Measurements from ENCODE around the gene CYB5R3.

Gene CYB5R3

DNA sequence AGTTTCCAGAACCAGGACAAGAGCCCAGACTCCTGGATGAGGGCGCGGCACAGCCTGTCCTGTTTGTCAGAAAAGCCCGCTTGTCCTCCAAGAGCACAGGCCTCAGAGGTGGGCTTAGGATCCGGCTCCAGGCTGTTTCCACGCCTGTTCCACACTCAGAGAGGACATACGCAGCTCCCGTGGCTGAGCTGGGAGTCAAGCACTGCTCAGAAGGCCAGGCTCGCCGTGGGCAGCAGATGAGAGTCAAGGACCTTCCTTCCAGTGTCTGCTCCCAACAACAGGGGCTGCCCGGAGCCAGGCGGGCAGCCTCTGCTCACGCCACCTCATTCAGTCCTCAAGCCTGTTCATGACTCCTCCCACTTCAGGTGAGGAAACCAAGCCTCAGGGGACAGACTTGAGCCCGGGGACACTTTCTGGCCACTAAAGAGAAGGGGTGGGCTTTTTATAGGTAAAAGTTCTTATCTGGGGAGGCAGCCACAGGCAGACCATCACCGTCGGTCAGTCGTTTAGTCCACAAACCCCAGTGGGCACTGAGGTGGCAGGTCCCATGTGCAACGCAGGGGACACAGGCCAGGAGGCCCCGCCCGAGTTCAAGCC is 3.8 kb downstream of the CYB5R3 start:
- DNase-seq (ENCODE audit: low spot score) = no peak

DNA sequence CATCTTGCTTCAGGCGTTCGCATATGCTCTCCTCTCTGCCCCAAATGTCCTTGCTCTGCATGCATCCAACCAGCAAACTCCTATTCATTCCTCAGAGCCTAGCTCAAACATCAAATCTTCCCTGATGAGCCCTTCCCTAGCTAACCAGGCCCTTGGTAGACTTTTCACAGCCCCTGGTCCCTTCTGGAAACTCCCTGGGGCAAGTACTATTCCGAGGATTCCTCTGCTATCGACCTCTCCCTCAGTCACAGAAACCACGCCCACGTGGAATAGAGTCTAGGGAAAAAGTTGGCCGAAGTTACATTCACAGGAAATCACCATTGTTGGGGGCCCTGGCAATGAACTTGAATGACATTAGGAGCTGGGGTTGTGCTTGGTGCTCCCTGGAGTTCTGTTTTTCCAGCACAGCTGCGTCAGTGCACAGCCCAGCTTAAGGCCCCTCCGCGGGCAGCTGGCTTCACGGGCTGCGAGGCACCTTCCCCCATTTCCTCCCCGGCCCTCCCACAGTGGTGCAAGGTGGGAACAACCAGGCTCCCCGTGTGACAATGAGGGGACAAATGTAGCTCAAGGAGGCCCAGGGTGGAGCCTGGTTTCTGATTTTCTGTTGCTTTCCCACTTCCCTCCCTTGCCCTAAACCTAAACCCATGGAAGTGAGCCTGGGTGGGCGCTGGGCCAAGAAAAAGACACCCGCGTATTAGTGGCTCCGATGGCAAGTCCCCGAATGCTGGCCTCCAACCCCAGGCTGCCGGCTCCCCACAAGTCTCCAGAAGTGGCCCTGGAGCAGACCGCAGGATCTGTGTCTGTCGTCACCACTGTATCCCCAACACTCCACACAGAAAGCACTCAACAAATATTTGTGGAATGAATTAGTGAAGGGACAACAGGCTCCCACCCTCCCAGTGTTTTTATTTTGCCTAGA is 4.5 kb downstream of the CYB5R3 start:
- no peak for DNase-seq (ENCODE audit: low spot score)

DNA sequence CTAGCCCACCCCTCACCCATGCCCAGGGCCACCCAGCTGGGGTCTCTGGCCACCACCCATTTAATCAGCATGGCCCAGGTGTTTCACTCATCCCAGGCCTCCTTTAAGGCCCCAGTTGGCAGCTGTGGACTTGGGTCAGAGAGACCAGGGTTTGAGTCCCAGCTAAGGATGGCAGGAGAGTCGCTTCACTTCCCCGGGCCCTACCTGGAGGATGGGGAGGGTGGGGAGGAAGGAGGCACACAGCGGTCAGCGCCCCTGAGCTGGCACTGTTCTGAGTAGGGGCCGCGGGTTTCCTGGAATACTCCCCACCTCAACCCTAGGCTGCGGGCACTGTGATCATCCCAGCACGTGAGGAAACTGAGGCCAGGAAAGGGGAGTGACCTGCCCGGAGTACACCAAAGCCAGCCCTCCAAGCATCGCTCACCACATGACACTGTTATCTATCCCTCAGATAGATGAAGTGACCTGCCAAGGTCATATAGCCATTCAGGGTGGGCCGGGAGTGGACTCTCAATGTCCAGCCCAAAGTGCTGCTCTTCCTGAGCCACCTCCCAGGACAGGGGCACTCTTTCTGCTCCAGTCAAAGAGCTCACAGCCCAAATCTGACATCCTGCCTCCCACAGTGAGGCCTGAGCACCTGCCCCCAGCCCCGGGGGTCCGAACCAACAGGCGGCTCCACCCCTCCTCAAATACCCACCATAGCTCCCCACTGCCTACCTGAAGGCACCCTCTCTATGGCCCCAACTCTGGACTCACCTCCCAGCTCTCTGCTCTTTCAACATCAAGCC is 5.4 kb downstream of the CYB5R3 start:
- DNase-seq (ENCODE audit: low spot score) = no peak

DNA sequence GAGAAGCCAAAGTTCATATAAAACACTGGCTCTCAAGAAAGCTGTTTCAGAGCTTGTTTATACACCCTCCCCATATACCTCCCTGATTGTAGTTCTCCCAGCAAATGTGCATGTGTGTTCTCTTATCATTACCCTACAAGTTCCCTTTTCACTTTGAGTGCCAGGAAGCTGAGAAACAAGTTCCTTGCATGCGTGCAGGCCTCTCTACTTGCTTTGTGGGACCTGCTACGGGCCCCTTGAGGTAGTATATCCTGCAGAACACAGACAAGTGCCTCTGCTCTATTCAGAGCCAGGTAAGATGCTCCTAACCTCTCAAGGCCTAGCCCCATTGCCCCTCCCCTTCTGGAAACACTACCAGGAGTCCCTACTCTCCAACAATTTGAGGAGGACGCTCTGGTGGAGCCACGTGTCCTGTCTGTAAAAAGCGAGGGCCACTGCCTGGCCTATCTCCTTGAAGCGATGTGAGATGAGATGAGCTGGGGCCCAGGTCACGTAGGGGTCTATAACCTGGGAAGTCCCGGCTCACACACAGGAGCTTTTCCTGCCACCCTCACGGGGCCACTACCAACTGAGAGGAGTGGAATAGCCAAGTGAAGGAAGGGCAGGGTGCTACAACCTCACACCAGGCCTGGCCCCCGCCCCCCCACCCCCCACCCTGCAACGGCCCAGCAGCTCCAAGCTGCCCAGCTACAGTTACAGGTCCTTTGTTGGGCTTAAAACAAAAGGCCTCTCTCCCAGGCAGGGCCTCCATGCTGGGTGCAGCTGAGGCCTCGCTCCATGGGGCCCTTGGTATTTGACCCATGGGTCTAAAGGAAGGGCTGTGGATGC is 6.2 kb downstream of the CYB5R3 start:
- no peak for DNase-seq (ENCODE audit: low spot score)

DNA sequence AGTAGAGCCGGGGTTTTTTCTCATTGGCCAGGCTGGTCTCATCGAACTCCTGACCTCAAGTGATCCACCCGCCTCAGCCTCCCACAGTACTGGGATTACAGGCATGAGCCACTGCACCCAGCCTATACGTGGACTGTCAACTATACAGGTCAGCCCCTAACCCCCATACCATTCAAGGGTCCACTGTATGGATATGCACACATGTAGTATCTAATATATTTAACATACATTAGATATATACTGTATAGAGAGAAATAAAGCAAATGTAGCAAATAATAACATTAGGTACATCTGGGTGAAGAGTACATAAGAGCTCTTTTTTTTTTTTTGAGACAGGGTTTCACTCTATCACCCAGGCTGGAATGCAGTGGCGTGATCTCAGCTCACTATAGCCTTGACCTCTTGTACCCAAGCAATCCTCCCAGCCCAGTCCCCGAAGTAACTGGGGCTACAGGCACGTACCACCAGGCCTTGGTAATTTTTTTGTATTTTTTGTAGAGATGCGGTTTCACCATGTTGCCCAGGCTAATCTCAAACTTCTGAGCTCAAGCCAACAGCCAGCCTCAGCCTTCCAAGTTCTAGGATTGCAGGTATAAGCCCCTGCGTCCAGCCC is 7.3 kb downstream of the CYB5R3 start:
- no peak for DNase-seq (ENCODE audit: low spot score)

DNA sequence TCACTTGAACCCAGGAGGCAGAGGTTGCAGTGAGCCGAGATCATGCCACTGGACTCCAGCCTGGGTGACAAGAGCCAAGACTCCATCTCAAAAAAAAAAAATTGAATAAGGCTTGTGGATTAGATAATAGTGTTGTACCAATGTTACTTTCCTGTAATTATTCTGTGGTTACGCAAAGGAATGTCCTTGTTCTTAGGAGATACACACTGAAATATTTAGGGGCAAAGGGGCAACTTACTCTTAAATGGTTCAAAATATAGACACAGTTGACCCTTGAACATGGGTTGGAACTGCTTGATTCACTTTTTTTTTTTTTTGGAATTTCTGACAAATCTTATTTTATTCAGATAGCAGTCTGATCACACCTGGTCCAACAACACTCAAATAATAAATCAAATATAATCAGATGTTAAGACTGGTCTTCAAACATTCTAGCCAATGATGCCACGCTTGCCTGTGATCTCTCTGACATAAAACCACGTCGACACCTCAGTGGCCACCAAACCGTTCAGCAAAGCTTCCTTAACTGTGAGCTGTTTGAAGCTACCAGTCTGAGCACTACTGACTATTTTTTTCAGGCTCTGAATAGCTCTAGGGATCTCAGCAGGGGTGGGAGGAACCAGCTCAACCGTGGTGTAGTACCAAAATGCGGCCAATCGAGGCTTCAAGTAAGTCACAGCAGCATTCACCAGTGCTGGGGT is 9.5 kb downstream of the CYB5R3 start:
- DNase-seq (ENCODE audit: low spot score) = no peak

DNA sequence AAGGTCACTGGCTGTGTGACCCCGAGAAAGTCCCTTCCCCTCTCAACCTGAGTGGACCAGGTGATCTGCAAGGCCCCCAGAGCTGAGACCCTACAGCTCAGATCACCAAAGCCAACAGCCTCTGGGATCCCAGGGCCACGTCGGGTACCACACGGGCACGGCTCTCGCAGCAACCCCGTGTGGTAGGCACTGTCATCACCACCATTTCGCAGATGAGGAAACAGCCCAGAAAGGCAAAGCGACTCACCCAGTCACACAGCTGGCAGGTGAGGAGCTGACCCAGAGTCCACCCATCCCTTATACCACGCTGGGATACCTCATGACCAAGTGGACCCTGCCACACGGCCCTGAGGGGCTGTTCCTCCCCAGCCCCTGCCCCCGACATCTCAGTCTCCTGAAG is 11.6 kb downstream of the CYB5R3 start:
- no peak for DNase-seq (ENCODE audit: low spot score)

DNA sequence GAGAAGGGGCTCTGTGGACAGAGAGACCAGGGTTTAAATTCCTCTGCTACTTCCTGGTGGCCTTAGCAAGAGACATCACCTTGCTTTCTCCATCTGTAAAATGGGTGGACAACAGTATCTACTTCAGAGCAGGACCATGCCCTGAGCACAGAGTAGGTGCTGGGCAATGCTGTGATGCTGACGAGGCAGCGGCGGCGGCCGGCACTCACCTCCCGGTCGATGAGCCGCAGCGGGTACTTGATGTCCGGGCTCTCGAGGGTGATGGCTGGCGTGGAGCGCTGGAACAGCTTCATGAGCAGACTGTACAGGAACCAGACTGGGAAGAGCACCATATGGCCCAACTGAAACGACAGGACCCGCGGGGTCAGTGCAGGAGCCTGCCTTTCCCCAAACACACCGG is 12.7 kb downstream of the CYB5R3 start:
- no peak for DNase-seq (ENCODE audit: low spot score)

DNA sequence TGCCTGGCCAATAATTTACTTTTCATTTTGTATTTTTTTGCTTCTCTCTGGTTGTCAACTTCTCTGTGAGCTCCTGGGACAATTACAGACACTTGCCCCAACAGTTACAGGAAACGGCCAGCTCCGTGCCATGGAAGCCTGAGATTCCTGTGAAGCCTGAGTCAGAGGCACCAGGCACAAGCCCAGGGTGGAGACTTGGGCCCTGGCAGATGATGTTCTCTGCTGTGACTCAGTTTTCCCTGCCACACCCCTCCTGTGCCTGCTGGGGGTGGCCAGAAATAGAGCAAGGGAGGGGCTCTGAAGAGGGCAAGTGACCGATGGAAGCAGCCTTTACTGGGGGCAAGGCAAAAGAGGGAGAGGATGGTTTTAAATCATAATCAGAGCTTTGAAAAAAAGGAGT is 13.7 kb downstream of the CYB5R3 start:
- no peak for DNase-seq (ENCODE audit: low spot score)

DNA sequence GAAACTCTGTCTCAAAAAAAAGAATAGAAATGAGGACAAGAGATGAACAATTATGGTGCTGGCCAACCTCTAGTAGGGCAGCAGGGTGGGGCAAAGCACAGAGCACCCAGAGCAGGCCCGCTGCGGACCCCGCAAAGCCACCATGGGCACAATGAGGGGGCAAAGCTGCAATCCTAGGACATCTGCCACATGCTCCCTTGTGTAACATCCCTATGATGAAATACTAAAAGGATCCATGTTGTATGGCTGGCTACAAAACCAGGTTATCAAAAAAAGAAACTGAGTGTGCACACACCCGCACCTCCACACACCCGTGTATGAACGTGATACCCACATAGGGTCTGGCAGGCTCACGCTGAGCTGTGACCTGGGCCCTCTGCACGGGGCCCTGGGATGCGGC is 16.2 kb downstream of the CYB5R3 start:
- no peak for DNase-seq (ENCODE audit: low spot score)

DNA sequence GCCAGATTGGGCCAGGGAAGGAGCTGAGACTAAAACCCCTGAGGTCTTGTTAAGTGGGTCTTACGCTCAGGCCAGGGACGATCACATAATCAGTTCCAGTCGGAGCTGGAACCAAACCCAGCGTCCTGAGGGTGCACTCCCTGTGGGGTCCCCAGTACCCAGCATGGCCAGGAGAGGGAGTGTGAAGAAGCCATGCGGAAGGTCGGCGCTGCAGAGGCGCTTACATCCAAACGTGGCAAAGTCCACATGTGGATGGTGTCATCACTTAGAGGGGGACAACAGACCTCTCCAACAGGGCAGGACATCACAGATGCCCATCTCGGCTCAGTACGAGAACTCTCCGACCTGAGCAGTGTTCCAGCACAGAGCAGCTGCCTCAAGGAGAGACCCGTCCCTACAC is 17.1 kb downstream of the CYB5R3 start:
- no peak for DNase-seq (ENCODE audit: low spot score)

DNA sequence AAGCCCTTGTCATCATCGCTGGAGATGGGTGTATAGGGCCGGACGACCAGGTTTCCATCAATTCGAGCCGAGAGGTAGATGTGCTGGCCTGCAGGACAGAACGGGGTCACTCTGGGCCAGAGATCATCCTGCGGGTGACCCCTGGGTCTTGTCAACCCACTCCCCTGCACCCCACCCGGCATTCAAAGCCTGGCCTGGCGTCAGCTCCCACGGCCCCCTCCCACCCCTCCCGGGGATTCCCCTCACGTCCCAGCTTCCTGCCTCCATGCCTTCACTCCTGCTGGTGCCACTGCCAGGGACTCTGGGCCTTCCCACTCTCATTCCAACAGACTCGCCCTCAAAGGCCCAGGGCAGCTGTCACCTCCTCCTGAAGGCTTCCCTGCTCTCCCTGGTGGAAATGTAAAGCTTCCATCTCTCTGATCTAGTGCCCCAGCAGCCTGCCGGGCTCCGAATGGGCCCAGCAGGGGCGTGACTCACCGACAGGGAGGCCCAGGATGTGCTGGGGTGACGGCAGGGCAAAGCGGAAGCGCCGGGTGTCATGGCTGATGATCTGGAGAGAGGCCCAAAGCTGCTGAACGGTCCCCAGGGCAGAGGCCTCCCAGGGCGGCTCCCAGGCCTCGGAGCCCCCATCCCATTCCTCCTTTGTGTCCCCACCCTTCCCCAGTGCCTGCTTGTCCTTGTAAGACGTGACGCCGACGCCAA is 18.1 kb downstream of the CYB5R3 start:
- no peak for DNase-seq (ENCODE audit: low spot score)

DNA sequence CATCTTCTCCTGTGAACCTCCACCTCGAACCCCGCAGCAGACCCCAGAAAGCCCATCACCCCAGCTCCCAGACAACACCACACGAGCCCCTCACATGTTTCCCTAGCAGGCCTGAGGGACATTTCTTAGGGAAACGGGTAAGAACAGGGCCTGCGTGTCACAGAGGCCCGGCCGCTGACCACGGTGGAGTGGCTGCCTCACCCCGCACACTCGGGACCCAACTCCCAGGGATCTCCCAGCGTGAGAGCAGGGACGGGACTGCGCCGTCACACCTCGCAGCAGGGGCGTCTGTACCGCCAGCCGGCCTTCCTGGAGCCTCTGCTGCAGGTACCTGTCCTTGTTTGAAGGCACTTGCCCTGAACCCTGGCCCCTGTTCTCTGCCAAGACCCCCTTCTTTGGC is 19.0 kb downstream of the CYB5R3 start:
- no peak for DNase-seq (ENCODE audit: low spot score)

DNA sequence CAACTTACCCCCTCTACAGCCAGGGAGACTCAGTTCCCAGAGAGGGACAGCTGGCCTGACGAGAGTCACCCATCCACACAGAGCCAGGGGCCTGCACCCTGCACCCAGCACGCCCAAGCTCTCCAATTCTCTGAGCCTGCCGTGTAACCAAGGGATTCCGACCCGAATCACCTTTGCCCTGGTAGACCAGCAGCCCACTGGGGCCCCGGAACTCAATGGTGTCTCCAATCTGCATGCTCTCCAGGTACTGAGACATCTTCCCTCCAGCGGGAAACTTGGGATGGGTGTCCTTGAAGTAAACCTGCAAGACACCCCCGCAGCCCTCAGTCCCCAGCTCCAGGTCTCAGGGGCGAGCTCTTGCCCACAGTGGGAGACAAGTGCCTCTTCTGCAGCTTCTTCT is 21.2 kb downstream of the CYB5R3 start:
- no peak for DNase-seq (ENCODE audit: low spot score)

DNA sequence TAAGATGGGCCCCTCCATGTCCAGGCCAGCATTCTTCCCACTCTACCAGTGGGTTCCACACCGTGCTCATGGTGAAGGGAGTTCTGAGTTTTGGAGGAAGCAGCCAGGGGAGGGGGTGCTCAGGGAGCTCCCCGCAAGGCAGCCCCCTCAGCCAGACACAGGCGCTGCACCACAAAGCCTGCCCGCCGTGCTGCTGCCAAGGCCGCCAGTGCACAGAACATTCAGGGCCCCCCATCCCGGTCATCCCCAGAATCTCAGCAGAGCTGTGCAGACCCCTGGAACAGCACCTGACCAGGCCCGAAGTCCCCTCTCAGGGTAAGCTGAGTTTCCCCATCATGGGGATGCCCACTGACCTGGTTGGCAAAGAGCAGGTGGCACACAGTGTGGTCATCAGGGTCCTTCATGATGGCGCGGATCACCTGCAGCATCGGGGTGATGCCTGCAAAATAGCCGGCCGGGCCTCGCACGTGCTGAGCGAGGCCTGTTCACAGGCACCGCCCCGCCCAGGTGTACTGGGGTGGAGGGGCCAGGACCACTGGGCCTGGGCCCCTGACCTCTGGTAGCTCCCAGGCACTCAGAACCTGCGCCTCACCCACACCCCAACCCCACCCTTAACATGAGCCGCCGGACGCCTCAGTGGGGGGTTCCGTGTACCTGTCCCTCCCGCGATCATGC is 22.1 kb downstream of the CYB5R3 start:
- no peak for DNase-seq (ENCODE audit: low spot score)

DNA sequence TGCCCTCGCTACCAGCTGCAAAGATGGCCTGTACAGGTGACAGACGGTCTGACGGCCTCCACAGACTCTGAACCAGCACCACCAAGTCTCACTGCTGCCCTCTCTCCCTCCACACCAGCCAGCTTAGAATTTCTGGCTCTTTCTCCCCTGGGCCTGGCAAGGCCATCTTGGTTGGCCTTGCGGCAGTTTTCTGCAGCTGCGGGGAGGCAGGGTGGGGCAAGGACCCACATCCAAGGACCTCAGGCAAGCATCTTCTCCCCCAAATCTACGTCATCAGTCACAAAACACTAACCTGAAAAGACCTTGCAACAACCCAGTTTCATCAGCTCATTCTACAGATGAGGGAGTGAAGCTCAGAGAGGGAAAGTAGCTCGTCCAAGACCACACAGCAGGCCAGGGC is 22.8 kb downstream of the CYB5R3 start:
- DNase-seq (ENCODE audit: low spot score) = no peak

DNA sequence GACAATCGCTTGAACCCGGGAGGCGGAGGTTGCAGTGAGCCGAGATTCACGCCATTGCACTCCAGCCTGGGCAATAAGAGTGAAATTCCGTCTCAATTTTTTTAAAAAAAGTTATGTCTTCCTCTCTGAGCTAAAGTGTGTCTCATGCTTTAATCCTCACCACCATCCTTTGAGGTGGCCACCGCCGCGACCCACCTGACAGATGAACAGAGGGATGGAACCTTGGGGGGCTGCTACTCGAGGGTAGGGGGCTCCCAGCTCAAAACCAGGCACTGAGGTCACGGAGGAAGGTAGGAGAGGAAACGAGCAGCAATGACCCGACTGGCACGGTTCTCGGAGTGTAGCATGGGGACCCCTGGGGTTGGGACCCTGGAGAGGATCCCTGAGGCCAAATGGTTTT is 23.8 kb downstream of the CYB5R3 start:
- DNase-seq (ENCODE audit: low spot score) = no peak

DNA sequence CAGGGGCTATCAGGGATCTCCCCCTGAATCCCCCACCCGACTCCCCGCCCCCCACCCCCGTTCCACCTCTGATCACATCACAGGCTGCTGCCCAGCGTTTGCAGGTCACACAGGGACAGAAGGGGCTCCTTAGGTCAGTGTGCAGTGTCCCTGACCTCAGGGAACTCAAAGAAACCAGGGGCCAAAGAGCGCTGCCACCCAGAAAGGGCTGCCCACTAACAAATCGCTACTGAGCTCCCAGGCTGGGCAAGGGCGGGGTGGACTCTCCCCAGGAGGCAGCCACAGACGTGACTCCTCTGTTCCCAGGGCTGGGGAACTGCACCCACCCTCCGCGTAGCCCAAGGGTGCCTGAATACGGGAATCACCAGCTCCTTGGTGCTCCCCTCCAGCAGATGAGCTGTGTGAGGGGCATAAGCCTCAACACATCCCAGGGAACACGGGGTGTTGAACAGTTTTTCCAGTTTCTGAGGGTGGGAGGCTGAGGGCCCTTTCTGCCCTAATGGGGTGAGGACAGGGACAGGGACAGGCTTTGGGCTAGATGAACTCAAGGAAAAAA is 24.6 kb downstream of the CYB5R3 start:
- DNase-seq (ENCODE audit: low spot score) = no peak

DNA sequence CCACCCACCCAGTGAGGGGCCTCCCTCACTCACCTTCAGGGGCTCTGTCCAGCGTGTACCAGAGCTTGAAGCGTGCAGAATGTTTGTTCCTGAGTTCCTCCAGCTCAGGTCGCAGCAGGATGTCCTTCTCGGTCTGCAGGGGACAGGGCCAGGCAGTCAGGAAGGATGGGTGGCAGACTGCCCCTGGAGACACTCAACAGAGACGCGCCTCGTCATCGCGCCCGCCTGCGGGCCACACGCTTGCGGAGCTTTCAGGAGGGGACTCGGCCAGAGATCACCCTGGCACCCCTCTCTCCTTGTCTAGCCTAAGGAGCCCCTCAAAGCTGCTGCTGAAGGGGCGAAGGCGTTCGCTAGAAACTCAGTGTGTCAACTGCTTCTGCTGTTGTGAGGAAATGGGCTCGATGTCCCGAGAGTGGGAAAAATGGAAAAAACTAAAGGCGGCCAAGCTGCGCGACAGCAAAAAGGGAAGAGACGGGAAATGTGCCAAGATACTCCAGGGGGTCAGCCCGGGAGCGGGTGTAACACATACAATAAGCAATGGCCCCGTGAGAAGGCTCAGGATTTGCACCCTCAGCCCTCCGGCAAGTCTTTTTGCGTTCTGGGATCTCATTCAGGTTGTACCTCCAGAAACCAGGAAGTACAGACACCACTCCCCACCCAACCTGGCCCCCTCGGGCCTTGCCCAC is 25.3 kb downstream of the CYB5R3 start:
- no peak for DNase-seq (ENCODE audit: low spot score)
